Measurements from ENCODE around the gene ZFHX2. TPM values are rescaled to one million over a fixed set of nuclear protein-coding genes. Genes with fewer than 3 reads are reported as not detected.
A peak's percentile ranks its signal among the peaks of the same experiment; 100 is the strongest.

The ZFHX2 gene
- total and polyA plus RNA-seq, 2 of the 13 experiments (the other 11 are each of a cell fraction or from before 2014, with no cell fraction given), result 0.17 to 0.44 TPM

GRCh38 chr14:23551266-23552028 is at the start of gene ZFHX2 (continued):
- TF ChIP-seq ZNF646 (CRISPR knock-in tag; IDR thresholded peaks at IDR 0.05) (no peak), ZNF282 (IDR thresholded peaks at IDR 0.05; ENCODE audit: partially characterized antibody) (no peak), NPAS2 (CRISPR knock-in tag; IDR thresholded peaks at IDR 0.05; ENCODE audit: borderline replicate concordance) (no peak), PREB (CRISPR knock-in tag; IDR thresholded peaks at IDR 0.05) (no peak), ISL2 (CRISPR knock-in tag; IDR thresholded peaks at IDR 0.05) (peak; percentile 47; the same call in 1 of the 2 replicates), TFAP4 (IDR thresholded peaks at IDR 0.05; ENCODE audit: borderline replicate concordance, low read depth) (peak; percentile 84), ZNF570 (CRISPR knock-in tag; IDR thresholded peaks at IDR 0.05; ENCODE audit: borderline replicate concordance) (no peak), ONECUT2 (CRISPR knock-in tag; IDR thresholded peaks at IDR 0.05) (peak; percentile 99), TOE1 (CRISPR knock-in tag; IDR thresholded peaks at IDR 0.05) (peak; percentile 34; the same call in 1 of the 2 replicates), TGIF2 (CRISPR knock-in tag; IDR thresholded peaks at IDR 0.05) (no peak), RXRA (CRISPR knock-in tag; IDR thresholded peaks at IDR 0.05) (peak; percentile 36), MBD4 (IDR thresholded peaks at IDR 0.05; ENCODE audit: borderline replicate concordance, low read length) (no peak), IKZF5 (CRISPR knock-in tag; IDR thresholded peaks at IDR 0.05) (no peak; the same call in 1 of the 2 replicates), GATAD2A (CRISPR knock-in tag; IDR thresholded peaks at IDR 0.05) (peak; percentile 51), CTCF (CRISPR knock-in tag; IDR thresholded peaks at IDR 0.05) (no peak), CCDC6 (CRISPR knock-in tag; IDR thresholded peaks at IDR 0.05) (no peak), ZNF652 (CRISPR knock-in tag; IDR thresholded peaks at IDR 0.05; ENCODE audit: borderline replicate concordance, low read depth) (no peak), CHCHD3 (CRISPR knock-in tag; IDR thresholded peaks at IDR 0.05) (peak; percentile 91)

Measured in HepG2 (cell line).